Left hindlimb (tissue), 1 donor: ENCODE results near the gene SLC7A9.
"Not testable (repeated sequence)": the region's sequence is repeated elsewhere in the genome, so short reads cannot be mapped to it uniquely, and the experiment has no call there.

Experiments used
- DNase-seq: peaks from one replicate; pipeline ENCODE4 v3.0.0-alpha.2; 2018

The SLC7A9 gene

DNA sequence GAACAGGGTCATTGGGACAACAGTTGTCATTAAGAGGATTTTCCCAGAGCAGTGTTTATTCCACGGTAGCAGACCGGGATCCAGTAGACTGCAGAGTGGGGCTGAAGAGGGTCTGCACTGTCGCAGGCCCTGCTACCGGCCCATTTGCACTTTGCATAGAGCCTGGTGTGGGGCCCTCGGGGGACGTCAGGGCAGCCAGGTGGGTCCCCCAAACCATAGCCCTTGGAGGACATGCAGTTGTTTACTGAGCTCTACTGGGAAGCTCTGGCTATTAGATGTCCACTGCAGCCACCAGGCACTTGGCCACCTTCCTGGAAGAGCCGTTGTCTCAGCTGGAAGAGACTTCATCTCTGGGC lies 45.8 kb downstream of the SLC7A9 start:
- DNase-seq = no peak

DNA sequence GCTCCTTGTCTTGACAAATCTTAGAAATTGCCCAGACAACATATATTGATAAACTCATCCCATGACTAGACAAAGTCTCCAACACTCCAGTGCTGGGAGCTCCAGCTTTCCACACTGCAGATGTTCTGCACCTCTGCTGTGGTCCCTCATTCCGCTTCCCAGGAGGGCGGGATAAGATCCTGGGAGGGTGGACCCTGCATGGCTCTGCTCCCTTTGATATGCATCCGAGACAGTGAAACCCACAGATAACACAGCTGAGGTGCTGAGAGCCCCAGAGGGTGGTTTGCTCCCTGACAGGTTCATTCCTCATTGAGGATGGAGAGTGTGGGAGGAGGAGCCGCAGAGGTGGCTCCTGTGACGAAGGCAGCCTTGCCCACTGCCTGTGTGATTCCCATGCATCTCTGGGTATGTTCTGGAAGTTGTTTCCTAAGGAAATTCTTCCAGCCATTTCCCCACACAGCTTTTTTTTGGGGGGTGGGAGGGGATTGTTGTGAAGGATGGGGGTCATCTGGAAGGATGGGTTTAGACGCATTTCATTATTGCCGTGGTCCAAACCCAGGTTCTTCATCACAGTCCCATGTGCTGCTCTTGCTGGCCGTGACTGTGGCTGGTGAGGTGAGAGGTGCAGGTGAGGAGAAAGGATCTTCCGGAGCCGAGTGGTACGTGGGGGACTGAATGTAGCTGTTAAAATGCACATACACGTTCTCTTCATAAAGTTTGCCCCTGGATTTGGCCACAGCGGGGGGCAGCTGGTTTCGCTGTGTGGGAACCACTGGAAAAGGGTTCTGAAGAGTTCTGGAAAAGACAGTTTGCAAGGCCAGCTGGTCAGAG lies 46.4 kb downstream of the SLC7A9 start:
- no peak for DNase-seq

DNA sequence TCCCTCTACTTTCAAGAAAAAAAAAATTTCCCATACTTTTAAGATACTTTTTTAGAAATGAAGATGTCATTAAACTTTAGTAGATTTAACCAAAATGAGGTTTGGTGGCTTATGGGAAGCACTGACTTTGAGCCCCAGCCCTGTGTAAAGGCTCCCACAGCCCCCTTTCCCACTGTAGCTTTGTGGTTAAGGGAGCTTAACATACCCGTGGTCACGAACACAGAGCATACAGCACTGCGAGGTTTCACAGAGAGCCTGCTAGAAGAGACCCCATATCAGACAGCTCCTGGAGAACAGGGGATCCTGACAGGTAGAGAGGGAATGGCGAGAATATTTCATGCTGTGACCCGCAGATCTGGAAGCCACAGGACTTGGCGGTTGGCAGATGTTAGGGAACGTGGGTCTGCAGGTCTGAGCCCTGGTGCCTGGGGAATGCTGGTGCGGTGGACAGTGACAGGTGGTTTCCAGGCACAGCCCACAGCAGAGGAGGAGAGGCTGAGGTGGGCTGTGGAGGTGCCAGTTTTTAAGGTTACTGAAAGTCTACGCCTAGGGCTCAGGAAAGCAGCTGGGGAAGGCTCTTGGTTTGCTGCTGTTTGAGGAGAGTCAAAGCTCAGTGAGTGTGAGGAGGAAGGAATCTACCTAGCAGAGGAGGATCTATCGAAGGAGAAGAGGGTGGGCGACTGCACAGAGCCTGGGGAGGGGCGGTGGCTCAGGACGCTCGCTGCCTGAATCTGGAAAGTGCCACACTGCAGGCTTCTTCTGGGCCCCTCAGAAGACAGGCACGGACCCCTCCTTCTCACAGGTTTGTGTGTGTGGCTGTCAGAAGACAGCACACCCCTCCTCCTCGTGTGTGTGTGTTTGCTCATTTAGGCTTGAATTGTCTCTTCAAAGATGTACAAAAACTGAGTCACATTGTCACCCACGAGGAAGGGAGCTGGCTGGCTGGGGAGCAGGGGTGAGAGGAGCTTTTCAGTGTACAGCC lies 49.9 kb downstream of the SLC7A9 start:
- no peak for DNase-seq

DNA sequence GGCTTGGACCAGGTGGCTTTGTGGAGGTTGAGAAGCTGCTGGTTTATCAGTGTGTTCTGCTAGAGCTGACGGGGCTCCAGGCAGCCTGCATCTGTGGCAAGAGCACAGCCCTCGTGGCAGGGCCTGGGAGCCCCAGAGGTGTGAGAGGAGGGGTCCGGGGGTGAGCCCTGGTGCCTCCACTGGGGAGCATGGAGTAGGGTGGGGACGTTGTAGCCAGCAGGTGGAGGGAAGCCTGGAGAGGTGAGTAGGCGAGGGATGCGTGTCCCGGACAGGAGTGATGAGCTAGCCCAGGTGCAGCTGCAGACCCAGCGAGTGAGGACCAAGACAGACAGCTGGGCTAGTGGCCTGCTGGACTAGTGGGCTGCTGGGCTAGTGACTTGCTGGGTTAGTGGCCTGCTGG lies 51.0 kb downstream of the SLC7A9 start:
- no peak for DNase-seq

DNA sequence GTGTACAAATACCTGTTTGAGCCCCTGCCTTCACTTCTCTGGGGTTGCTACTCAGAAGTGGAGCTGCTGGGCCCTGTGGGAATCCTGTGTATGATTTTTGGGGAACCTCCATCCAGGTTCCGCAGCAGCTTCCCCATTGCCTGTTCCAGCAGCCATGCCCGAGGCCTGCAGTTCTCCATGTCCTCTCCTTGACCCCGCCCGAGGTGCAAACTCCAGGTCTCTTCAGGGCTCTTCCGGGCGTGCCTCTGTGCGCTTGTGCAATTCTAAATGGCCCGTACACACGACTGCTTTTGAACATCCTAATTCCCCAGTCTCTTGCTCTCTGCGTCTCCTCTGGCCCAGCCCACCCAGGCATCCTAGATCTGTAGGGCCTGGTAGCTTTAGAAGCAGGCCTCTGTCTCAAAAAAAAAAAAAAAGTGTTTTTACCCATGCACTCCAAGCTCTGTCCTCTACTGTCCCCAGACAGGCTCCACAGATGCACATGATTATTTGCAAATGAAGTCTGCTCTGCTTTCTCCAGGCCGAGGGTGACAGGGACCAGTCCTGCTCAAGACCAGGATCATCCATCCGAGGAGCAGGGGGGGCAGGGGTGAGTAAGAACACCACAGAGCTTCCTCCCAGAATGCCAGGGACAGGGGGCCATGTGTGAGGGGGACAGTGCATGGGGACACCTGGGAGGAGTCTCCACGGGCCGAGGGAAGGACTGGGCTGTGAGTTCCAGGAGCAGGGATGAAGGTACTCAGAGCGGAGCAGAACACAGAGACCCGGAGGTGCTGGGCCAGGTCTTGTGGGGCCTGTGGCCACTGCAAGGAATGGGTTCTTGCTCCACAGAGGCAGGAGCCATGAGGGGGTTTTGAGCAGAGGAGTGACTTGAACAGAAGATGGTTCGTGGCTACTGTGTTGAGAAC lies 51.7 kb downstream of the SLC7A9 start:
- no peak for DNase-seq

DNA sequence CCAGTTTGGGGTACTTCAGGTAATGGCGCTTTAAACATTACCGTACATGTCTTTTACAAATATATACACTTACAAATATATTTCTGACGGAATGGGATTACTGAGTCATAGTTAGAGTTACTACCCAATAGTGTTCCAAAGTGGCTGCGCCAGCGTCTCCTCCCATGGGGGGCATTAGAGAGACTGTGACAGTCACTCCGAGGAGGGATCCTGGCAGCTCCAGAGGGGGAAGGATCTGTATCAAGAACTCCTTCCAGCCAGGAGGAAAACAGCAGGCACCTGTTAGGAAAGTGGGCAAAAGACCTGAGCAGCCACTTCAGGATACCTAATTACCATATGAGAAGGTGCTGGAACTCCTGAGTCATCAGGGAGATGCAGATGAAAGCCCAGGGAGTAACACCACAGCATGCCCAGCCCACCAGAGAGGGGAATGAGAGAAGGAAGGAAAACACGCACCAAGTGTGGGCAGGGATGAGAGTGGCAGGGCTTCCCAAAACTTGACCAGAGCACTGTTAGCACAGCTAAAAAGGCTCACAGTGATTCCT lies 52.9 kb downstream of the SLC7A9 start:
- no peak for DNase-seq

DNA sequence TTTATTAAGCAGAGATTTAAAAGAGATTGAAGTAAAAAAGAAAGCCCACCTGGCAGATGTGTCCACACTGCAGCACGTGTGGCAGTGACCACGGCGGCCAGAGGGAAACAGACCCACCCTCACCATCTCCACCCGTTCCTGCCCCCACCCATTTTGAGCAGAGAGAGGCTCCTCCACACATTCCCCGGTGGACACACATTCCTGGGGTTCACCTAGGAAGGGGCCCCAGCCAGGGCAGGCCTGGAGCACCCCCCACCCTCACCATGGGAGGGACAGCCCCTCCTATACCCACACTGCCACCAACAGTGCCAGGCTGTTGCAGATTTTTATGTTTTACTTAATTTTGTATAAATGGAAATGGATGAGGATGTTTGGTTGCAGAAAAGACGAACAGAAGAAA lies 54.9 kb downstream of the SLC7A9 start:
- DNase-seq = no peak

DNA sequence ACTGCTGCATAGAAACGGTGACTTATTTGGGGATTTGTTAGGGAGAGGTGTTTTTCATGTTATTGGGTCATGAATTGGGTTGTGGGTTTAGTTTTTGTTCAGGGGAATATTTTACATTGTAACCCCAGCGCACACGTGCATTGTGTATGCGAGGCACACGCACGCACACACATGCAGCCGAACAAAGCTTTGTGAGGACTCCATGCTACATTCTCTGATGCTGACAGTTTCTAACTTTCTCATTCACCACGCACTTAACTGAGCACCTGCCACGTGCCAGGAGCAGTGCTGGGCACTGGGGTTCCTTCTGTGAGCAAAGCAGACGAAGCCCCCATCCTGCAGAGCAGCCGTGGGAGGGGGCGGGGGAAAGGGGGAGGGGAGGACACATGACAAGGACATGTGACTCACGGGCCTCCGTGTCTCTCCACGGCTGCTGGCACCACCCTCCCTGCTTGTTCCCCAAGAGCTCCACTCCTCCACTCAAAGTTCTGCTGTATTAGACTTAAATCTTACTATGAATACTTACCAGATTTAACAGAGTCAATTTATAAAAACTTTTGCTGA lies 55.6 kb downstream of the SLC7A9 start:
- DNase-seq = no peak

DNA sequence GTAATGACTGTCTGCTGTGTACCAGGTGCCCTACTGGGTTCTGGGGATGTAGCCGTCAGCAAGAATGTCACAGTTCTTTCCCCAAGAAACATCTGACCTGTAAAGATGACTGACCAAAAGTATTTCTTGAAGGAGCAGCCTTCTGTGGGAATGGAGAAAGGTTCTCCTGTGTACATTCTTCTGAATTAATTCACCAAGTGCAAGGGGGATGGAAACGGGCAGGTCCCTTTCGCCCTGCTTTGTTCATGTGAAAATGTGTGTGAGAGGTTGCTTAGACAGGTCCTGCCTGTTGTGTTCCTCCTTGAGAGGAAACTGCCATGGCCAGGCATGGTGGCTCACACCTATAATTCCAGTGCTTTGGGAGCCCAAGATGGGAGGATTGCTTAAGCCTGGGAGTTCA lies 57.0 kb downstream of the SLC7A9 start:
- no peak for DNase-seq

DNA sequence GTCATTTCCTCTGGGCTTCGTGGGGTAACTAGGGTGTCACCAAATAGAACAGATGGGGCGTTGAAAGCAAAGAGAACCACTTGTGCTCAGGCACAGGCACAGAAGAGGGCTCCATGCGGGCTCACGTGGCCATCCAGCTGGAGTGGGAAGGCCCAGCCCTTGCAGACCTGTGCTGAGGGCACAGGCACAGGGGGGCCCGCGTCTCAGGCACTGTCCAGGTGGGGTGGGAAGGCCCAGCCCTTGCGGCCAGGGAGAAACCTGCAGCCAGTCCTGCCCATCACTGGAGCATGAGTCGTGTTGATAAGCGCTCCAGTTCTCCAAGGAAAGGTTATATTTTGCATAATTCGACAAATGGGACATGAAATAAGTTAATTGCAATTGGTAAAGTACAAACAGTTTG lies 57.5 kb downstream of the SLC7A9 start:
- no peak for DNase-seq

DNA sequence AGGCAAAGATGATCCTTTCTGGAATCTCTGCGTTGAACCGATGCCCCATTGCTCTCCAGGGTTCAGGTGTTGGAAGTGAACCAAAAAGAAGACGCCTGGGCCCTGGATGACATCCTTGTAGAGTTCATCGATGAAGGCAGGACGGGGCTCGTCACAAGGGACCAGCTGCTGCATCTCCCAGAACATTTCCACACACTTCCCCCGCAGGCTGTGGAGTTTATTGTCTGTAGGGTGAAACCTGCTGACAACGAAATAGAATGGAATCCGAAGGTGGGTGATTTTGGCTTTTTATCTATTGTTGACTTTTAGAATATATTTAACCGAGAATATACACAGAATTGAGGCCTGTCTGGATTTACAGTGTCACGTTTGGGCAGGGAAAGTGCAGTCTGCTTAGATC lies 58.4 kb downstream of the SLC7A9 start:
- no peak for DNase-seq

DNA sequence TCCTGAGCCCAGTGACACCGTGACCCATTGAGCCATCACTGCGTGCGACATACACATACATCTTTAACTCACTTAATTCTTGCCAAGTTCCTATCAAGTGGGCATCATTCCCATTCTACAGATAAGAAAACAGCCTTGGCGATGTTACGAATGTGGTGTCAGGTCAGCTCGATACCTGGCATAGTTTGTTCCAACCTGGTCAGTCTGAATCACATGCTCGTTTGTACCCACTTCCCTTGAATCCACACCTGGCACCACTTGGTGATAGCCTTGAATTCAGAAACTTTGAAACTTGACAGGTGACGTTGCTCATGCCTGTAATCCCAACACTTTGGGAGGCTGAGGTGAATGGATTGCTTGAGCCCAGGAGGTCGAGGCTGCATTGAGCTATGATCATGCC lies 59.1 kb downstream of the SLC7A9 start:
- no peak for DNase-seq

DNA sequence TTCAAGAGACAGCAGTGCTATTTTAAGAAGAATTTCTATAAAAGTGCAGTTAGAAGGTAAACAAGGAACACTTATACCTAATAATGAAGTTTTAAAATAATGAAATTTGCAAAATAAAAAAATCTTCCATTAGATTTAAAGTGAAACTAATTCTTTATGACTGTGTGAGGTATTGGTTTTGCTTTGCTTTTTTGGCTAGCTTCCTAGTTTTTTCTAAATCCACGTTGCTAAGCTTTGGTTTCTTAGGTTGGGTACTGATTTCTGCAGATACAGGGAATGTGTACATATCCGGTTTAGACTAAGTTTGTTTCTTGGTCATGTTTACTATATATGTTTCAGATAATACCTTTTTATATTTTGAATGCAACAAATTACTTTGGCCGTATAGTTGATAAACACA lies 59.8 kb downstream of the SLC7A9 start:
- no peak for DNase-seq

DNA sequence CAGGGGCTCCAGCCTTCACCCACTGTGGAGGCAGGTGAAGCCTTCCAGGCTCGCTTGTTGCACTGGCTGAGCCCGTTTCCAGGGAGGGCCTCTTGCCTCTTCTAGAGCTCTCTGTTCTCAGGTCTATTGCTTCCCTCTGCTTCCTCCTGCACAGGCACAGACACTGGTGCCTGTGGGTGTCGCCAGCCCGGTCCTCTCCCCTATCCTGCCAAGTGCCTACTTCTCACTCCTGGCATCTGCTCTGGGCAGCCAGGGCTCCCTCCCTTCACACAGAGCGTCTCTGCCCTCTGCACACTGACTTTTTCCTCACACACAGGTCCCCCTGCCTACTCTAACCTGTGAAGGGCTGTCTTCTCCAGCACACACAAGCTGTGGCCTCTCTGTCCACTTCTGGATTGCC lies 60.3 kb downstream of the SLC7A9 start:
- DNase-seq = no peak

DNA sequence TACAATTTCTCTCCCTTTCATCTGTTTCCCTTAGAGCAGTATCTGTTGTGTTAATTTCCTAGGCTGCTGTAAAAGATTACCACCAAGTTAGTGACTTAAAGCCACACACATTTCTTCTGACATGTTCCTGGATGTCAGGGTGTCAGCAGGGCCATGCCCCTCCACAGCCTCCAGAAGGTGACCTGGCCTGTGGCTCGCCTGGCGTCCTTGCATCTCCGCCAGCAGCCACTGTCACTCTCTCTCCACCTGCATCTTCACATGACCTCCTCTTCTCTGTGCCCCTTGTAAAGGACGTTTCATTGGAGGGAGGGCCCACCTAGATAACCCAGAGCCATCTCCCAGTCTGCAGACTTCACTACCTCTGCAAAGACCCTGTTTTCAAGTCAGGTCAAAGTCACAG lies 61.3 kb downstream of the SLC7A9 start:
- DNase-seq = no peak

DNA sequence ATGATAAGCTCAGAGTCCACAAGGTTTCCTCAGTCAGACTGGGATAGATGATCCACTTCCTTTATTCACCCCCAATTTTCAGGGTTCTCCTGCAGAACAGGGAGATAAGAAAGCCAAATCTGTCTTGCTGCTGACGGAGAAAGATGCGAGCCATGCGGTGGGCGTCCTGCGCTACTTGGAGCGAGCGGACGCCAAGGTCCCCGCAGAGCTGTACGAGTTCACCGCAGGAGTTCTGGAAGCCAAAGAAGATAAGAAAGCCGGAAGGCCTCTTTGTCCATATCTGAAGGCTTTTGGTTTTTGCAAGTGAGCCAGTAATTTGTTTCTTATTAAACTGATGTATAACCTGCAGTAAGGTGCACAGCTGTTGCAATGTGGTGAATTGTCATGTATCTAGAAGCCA lies 66.7 kb downstream of the SLC7A9 start:
- no peak for DNase-seq

DNA sequence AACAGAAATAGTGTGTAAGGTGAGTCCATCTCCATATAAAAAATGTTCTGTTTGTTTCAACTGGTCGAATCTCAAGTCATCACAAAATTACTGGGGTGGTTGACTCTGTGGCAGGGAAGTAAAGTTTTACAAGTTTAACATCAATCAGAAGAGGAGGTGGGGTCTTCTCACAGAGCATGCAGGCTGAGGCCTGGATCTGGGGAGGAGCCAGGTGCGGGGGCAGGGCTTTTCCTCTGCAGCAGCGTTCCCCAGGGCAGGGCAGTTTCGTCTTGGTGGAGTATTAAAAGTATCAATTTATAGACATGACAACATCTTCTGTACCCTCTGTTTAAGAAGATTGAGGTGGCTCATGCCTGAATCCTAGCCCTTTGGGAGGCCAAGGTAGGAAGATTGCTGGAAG lies 68.8 kb downstream of the SLC7A9 start:
- DNase-seq = no peak

DNA sequence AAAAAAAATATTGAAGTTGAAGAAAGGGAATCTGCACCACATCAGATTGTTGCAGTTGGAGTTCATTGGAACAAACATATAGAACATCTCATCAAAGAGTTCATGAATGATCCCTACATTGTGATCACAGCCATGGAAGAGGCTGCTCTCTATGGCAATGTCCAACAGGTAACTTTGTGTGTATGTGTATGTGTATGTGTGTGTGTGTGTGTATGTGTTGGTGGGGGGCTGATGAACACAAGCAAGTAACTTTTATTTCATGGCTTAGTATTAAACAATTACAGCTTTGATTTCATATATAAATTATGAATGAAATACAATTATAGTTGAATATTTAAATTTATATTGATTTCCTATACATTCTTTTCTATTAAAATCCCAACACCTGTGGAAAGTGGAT lies 69.4 kb downstream of the SLC7A9 start:
- no peak for DNase-seq

DNA sequence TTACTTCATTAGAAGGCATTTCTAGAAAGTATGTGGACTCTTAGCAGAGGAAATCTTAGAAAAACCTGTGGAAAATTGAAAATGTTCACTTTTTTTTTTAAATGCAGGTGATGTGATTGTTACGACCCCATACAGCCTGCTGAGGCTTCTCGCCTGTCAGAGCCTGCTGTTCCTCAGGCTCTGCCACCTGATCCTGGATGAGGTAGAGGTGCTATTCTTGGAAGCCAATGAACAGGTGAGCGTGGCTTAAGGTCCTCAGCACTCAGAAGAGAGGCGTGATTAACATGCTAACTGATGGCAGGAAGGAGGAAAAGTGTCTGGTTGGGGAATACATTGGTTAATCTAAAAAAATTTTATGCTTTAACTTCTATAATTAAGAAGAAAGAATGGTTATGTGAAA lies 71.4 kb downstream of the SLC7A9 start:
- DNase-seq = no peak

DNA sequence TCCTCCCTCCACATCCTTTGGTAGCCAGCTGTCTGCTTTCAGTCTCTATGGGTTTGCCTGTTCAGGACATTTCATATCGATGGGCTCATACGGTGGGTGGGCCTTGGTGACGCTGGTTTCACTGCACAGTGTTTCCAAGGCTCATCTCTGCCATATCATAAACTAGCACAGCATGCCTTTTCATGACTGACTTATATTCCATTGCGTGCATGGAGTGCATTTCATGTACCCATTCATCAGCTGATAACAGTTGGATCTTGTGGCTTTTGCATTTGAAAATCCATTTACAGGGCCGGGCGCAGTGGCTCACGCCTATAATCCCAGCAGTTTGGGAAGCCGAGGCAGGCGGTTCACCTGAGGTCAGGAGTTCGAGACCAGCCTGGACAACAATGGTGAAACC lies 80.1 kb downstream of the SLC7A9 start:
- DNase-seq = no peak

DNA sequence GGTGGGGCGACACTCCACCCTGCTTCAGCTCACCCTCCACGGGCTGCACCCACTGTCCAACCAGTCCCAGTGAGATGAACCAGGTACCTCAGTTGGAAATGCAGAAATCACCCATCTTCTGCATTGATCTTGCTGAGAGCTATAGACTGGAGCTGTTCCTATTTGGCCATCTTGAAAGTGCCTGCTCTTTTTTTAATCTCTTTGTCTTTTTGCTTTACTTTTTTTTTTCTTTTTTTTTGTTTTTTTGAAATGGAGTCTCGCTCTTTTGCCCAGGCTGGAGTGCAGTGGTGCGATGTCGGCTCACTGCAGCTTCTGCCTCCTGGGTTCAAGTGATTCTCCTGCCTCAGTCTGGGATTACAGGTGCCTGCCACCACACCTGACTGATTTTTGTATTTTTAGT lies 81.7 kb downstream of the SLC7A9 start:
- not testable (repeated sequence) for DNase-seq

DNA sequence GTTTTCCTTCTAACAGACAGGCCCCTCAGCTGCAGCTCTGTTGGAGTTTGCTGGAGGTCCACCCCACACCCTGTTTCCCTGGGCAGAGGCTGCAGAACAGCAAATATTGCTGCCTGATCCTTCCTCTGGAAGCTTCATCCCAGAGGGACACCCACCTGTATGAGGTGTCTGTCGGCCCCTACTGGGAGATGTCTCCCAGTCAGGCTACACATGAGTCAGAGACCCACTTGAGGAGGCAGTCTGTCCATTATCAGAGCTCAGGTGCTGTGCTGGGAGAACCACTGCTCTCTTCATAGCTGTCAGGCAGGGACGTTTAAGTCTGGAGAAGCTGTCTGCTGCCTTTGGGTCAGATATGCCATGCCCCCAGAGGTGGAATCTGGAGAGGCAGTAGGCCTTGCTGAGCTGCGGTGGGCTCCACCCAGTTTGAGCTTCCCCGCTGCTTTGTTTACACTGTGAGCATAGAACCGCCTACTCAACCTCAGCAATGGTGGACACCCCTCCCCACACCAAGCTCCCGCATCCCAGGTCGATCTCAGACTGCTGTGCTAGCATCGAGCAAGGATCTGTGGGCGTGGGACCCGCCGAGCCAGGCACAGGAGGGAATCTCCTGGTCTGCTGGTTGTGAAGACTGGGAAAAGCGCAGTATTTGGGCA lies 82.3 kb downstream of the SLC7A9 start:
- DNase-seq = not testable (repeated sequence)
